ENCODE measurements around the gene DMAC2.
A peak's percentile ranks its signal among the peaks of the same experiment; 100 is the strongest.
"Not testable (repeated sequence)": the region's sequence is repeated elsewhere in the genome, so short reads cannot be mapped to it uniquely, and the experiment has no call there.

DMAC2 gene
- total RNA-seq: 9.9 reads per million, percentile 31 among the genes with 10 or more reads in this experiment

DNA sequence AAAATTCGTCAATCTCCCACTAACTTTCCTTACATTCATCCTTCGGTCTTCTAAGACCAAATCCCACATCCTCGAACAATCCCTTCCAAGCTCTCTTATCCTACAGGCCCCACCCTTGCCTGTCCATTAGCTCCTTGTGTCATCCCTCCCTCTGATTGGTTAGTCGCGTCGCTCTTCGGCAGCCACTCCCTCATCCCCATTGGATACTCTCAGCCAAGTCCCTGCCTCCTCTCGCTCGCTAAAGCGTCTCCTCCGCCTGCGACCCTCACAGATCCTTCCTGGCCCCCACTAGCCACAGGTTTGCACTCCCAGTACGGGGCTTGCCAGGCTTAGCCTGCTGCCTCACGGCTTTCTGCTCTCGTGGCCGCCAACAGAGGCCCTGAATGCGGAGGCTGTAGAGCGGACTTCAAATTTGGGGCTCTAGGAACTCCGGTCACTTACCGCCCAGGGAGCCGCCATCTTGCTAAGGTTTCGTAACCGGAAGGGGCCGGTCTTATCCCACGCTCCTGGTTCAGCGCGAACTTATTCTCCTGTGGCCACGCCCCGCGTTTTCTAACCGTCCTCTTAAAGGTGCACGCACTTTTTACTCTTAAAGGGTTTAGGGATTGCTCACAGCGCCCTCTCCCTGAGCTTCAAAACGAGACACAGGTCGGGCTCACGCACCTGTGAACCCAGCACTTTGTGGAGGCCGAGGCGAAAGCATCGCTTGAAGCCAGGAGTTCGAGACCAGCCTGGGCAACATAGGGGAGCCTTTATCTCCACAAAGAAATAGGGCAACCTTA, at the start of gene DMAC2:
TSS of gene DMAC2 (minus strand) at position 472 of the 782 bp plus-strand sequence. CDS start at position 459, 13 bp downstream.
- DNase-seq: peak; percentile 91

DNA sequence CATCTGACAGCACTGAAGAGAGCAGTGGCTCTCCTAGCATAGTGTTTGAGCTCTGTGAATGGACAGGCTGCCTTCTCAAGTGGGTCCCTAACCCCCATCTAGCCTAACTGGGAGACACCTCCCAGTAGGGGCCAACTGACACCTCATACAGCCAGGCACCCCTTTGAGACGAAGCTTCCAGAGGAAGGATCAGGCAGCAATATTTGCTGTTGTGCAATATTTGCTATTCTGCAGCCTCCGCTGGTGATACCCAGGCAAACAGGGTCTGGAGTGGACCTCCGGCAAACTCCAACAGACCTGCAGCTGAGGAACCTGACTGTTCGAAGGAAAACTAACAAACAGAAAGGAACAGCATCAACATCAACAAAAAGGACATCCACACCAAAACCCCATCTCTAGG, 47.2 kb upstream of the DMAC2 start:
- not testable (repeated sequence) for DNase-seq

DNA sequence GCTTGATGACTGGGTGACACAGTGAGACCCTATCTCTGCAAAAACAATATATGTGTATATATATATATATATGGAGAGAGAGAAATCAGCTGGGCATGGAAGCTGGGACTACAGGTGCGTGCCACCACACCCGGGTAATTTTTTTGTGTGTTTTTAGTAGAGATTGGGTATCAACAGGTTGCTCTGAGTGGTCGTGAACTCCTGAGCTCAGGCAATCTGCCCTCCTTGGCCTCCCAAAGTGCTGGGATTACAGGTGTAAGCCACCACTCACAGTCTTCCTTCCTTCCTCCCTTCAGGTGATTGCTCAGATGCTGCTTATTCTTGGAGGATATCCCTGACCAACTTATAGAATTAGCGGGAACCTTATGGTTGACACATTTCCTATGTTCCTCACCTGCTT, 45.1 kb upstream of the DMAC2 start:
- no peak for DNase-seq

DNA sequence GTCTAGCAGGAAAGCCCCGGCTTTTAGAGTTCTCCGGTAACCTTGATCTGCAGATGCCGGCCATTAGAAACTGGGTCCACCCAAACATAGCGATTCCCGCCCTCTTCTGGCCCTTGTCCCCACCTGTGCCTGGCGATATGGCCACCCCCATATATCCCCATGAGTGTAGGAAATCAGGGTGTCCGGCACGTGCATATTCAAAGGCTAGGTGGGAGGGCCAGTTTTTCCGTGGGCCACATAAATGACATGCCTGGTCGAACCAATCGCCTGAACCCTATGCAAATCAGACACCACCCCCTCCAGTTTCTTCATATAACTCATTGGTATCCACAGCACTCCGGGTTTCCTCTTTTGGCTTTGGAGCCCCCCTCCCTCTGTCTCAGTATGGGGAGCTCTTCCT, 40.6 kb upstream of the DMAC2 start:
- DNase-seq: no peak

DNA sequence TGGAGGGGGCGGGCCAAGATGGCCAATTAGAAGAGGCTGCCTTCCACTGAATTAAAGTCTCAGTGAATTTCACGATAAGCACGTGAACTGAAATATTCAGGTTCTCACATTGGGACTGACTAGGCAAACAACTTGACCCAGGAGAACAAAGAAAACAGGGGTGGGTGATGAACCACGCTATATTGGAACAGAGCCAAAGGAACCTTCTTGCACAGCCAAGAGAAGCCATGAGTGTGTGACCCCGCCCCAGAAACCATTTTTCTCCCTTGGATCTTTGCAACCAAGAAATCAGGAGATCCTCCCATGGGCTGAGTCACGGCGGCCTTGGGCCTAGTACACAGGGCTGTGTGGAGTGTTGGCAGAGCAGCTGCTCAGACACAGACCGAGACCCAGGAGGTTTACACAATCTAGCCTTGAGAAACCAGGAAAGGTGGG, 40.1 kb upstream of the DMAC2 start:
- DNase-seq: no peak

DNA sequence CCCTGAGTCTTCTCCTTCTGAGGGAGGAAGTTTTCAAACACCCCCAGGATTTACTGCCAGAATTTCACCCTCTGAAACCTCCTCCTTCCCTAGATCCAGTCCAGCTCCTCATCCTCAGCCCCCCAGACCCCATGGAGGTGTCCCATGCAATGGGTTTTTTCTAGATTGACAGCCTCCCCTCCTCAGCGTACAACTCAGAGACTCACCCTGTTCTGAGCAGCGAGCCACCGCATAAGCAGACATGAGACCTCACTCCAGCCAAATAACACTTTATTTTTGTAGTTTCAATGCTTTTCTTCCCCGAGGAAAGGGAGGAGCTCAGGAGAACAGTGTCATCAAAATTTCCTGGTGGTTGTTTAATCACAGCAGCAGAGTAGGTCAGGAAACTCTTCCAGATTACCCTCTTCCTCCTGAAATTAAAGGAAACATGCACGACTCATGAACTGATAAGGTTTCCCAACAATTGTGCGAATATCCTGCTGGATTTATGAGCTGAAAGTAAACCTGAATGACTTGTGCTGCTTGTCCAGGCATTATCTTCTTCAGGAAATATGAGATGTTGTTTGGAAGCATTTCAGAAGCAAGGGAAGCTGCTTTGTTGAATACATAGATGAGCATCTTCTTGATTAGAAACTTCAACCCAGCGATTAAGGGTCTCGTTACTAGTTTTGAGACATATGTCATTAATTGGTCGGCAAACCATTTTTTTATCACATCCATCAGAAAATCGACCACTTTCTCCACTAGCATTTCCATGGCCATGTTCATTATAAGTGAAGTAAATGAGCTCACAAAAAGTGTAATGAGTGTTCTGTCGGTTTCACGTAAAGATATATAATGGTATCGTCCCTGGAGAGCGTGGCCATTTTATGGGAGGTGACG, 39.4 kb upstream of the DMAC2 start:
- DNase-seq: no peak

DNA sequence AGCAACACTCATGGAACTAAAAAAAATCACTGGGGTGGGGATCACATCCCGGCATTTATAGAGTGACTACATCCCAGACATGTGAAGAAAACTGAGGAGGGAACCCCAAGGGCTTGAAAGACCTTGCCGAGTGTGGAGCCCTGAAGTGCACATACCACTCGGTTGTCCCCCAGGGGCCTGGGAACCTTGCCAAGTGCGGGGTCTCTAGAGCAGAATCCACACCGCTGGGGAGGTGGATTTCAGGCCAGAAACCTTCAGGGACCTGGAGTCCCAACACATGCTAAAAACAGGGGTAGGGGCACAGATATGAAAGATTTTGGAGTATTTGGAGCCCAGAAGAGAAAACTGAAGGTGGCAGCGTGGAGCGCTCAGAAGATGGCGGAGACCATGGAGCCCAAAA, 38.5 kb upstream of the DMAC2 start:
- no peak for DNase-seq

DNA sequence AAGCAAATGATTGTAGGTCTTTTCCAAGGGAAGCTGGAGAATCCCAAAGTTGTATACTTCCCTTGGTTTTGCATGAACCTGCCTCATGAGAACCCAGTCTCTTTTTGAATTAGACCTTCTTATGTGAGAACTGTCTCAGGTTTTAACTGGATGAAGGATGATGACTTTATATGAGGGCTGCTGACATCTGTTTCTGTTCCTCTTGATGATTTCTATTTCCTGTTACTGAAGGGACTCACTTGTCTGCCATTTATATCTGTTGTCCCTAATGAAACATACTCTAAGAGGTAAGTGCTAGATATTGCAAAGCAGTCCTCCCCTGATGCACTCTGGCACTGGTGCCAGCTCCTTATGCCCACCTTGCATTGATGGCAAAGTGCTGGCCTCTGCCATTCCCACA, 36.9 kb upstream of the DMAC2 start:
- no peak for DNase-seq

DNA sequence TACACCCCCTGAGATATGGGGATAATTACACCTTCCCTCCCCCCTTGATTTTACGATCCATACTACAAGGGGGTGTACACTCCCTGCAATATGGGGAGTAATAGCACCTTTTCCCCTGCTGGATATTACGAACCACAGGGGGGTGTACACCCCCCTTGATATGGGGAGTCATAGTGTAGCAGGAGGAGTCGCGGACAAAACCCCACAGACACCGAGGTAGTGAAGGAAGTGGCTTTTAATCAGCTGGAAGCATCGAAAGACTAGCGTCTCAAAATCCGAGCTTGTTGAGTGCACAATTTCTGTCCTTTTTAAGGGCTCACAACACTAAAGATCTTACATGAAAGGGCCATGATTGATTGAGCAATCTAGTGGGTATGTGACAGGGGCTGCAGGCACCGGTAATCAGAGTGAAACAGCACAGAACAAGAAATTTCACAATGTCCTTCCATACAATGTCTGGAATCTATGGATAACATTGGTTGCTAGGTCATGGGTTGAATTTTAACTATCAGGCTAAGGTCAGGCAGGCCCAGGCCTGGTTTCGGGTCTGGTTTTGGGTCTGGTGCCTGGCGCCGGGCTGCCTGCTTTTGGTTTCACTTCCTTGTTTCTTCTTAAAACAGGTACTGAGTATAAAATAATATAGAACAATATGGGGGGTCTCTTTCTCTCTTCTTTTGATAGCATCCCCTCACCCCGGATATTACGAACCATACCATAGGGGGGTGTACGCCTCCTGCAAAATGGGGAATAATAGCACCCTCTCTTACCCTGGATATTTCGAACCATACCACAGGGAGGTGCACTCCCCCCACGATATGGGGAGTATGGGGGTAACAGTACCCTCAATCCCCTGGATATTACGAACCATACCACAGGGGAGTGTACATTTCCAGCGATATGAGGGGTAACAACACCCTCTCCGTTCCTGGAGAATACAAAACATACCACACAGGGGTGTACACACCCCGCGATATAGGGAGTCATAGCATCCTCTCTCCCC, 23.8 kb upstream of the DMAC2 start:
- not testable (repeated sequence) for DNase-seq

DNA sequence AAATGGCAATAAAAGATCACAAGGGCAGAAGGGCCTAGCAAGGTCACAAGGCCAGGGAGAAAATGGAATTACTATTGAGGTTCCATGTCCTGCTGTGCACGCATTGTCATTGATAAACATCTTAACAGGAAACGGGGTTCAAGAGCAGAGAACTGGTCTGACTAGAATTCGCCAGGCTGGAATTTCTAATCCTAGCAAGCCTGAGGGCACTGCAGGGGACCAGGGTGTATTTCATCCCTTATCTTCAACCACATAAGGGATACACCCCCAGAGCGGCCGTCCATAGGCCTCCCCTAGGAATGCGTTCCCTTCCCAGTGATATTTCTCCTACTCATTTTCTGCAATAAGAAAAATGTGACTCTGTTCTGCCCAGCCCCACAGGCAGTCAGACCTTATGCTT, 22.8 kb upstream of the DMAC2 start:
- no peak for DNase-seq

DNA sequence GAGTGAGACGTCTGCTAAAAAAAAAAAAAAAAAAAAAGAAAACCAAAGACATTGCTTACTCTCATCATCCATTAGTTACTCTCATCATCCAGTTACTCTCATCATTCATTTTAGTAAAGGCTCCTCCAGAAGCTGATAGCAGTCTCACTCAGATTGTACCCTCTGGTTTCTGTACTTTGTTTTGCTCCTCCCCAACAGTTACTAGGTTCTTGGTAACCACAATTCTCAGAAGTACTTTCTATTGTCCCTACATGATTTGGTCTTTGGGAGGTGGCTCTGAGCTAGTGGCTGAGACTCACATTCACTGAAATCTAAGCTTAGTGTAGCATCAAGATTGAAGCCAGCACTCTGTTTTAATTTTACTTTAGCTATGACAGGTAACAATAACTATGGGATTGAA, 17.5 kb upstream of the DMAC2 start:
- DNase-seq: no peak

DNA sequence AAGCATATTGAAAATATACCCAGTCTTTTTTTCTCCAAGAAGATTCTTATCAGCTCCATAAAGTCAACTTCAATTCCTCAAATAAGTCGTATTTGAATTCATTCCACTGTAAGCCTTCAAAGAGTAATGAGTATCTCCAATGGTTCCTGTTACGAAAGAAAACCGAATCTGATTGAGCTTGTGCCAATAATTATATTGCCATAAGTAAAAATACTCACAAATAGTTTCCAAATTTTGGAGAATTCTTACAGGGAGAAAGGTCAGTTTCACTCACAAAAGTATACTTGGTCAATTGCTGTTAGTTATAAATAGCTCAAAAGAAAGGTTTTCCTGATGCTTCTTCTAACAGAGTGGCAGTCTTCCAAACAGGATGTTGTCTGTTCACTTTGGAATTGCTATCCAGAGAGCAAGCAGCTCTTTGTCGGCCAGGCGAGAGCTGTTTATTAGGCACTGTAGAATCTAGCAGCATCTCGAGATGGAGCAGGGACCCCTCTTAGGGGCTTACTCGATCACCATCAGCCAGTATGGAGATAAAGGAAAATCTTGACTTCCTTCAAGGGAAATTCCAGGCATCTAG, 16.7 kb upstream of the DMAC2 start:
- DNase-seq: no peak

DNA sequence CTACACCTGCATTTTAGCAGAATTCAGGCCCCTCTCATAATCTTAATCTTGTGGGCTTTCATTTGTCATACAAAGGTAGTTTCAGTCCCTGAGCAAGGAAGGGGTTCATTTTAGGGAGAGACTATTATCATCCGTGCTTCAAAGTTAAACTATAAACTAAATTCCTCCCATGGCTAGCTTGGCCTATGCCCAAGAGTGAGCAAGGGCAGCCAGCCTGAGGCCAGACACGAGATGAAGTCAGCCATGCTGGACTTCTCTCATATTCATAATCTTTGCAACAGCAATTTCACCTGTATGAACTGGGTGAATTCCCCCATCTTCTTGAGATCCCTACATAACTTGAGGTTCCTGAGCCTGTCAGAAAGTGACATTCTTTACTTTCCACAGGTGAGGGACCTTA, 16.2 kb upstream of the DMAC2 start:
- DNase-seq: no peak

DNA sequence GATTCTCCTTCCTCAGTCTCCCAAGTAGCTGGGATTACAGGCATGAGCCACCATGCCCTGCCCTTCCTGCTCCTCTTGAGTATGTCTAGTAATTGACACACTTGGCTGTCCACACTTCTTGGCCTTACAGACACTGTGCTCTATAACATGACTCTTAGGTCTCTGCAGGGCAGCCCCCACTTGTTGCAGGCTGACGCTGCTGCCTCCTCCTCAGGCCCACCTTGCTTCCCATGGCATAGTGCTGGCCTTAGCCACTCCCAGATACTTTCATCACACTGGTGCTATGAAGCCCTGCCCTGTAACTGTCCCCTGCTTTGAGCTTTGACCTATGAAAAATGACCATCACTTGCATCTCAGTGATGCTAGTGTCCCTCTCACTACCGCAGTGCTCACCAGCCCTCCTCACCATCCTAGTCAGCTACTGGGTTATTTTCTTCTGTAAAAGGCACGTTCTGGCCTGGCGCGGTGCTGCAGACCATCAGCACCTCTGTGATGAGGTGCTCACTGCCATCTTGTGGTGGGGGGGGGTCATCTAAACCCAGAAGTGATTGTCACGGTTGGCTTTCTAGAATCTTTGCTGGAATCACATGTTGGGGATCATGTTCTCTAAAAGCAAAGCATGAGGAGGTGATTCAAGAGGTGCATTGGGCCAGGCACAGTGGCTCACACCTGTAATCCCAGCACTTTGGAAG, 13.0 kb upstream of the DMAC2 start:
- DNase-seq: no peak

DNA sequence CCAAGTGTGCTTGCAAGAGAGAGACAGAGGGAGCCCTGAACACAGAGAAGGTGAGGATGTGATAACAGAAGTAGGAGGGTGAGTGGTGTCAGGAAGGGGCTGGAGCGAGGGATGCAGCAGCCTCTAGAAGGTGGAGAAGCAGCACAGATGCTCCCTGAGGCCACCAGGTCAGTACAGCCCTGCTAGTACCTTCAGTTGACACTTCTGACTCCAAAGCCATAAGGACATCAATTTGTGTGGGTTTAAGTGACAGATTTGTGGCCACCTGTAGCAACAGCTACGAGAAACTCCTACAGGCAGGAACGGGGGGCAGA, 10.1 kb upstream of the DMAC2 start:
- DNase-seq: no peak

DNA sequence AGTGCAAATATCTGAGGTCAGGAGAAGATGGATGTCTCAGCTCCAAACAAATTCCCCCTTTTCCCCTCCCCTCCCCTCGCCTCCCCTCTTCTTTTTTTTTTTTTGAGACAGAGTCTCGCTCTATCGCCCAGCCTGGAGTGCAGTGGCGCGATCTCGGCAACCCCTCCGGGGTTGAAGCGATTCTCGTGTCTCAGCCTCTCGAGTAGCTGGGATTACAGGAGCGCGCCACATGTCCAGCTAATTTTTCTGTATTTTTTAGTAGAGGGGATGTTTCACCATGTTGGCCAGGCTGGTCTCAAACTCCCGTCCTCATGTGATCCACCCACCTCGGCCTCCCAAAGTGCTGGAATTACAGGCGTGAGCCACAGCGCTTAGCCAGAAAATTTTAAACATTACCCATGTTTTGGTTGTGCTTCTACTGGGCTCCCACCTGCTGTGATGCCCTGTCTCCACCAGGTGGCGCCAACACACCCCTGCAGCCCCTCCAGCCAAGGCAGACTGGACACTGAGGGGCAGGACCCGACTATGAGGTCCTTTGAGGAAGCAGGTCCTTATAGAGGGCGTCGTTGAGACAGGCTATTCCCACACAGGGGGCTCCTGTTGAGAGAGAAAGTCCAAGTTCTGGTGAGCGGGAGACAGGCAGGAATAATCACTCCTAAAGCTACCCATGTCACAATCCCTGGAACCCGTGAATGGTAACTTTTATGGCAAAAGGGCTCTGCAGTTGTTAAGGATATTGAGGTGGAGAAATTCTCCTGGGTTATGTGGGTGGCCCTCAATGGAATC, 9.6 kb upstream of the DMAC2 start:
- DNase-seq: peak; percentile 64

DNA sequence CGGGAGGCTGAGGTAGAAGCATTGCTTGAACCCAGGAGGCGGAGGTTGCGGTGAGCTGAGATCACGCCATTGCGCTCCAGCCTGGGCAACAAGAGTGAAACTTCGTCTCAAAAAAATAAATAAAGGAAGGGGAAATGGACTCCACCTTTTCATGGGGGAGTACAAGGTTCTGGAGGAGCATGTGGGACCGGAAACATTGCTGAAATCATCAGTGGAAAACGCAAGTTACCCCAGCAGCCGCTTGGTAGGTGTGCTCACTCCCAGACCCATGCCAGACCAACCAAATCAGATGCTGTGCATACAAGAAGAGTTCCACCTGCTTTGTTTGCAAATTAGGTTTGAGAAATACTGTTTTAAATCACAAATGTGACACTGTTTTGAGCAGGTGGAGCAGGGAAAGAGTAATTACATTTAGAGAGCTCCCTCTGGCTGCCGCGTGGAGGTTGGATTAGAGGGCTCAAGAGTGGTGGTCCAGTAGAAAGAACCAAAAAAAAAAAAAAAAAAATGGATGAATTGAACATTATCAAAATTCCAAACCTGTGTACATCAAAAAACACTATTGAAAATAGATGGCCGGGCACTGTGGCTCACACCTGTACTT, 8.1 kb upstream of the DMAC2 start:
- no peak for DNase-seq

DNA sequence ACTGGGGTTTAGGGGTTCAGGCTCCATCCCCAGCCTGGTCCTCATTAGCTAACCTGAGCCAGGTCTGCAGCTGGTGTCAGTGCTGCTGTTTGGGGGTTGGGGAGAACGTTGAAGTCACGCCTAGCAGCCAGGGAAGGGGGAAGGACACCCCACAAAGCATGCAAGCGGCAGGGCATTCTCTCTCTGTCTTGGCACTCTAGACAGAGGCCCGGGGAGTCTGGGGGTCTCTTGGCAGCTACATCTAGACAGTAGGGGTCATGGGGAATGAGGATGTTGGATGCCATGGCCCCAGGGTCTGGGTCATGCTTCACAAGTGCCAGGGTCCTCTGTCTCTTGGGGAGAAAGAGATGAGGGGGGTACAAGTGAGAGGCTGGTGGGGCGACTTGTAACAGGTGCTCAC, 5.9 kb upstream of the DMAC2 start:
- no peak for DNase-seq

DNA sequence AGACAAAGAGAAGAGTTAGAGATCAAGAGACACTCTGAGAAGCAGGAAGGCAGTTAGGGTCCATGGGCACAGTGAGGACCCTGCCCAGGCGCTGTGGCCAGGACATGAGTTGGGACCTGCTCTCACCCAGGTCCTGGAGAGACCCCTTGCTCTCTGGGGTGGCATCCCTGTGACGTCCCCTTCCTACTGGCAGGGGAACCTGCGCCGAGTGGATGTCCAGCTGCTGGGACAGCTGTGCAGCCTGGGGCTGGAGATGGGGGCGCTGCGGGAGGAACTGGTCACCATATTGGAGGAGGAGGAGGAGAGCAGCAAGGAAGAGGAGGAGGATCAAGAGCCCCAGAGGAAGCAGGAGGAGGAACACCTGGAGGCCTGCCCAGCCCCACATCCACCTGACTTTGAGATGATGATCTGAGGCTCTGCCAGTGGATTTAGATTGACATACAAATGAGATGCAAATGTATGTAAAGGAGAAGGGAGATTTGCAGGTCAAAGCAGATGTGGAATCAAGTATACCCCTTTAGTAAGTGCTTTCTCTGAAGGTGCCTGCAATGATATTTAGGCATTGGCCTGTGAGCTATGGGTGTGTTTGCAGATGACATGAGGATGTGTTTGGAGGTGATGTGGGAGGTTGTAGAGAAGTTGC, 4.2 kb upstream of the DMAC2 start:
- DNase-seq: no peak
